Breast epithelium (tissue), 3 donors: Measurements from ENCODE around the gene BORCS6.

ENCODE experiments used
- POLR2A ChIP-seq: fragments of 450-650 bp; IDR thresholded peaks from one replicate; pipeline ENCODE4 v1.6.1; 2016; ENCODE audit warnings: antibody characterized with exemption, mild to moderate bottlenecking, moderate library complexity
- POLR2AphosphoS5 ChIP-seq, 3 donors: sonication (generic); formaldehyde crosslinking; IDR thresholded peaks; one replicate each; pipeline ENCODE4 v1.6.1; 2017; ENCODE audit warnings: antibody characterized with exemption in 3 of 3
- TF ChIP-seq, protein P1 (sequence below), 3 donors: fragments of 450-650 bp; IDR thresholded peaks; one replicate each; pipeline ENCODE4 v1.5.1; 2016 to 2017; ENCODE audit warnings: antibody characterized with exemption in 3 of 3, mild to moderate bottlenecking in 3 of 3, moderate library complexity in 3 of 3

DNA sequence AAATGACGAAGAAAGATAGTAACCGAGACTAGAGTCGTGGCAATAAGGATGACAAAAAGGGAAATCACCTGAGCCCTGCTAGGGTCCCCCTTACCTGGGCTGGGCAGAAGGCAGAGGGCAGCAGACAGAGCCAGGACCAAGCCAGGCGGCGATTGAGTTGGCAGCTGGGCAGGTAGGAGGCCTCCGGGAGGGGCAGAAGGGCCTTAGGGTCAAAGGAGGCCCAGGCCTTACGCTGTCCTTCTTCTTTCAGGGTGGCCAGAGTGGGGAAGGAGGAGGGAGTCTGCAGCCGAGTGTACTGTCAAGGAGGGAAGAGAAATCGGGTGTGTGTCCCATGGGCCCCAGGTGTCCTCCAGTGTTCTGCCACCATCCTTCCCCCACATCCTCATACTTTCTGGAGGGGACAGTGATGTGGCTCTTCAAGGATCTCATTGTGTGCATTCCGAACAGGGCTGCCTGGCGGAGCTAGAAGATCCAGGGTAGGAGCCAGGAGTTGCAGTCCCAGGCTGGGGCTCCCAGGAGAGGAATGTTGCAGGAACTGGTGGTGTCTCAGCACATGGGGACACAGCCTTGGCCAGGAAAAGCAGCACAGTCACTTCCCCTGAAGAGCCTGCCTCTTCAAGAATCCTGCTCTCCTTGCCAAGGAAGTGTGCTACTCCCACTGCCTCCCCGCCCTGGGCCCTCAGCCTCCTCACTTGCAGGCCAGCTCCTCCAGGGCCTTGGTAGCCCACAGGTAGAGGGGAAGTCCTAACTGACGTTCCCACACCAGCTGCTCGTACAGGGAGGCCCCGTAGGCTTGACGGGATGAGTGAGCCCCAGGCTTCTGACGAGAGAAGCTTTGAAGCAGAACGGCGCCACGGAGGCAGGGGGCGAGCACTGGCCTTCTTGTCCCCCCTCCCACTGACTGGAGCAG lies 44.6 kb upstream of the BORCS6 start:
- TF ChIP-seq, protein P1, sequence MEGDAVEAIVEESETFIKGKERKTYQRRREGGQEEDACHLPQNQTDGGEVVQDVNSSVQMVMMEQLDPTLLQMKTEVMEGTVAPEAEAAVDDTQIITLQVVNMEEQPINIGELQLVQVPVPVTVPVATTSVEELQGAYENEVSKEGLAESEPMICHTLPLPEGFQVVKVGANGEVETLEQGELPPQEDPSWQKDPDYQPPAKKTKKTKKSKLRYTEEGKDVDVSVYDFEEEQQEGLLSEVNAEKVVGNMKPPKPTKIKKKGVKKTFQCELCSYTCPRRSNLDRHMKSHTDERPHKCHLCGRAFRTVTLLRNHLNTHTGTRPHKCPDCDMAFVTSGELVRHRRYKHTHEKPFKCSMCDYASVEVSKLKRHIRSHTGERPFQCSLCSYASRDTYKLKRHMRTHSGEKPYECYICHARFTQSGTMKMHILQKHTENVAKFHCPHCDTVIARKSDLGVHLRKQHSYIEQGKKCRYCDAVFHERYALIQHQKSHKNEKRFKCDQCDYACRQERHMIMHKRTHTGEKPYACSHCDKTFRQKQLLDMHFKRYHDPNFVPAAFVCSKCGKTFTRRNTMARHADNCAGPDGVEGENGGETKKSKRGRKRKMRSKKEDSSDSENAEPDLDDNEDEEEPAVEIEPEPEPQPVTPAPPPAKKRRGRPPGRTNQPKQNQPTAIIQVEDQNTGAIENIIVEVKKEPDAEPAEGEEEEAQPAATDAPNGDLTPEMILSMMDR (IDR thresholded peaks at IDR 0.05), result no peak
- TF ChIP-seq POLR2A (no peak), POLR2AphosphoS5 (IDR thresholded peaks at IDR 0.05) (no peak)
